Stomach smooth muscle (tissue), 2 donors: ENCODE measurements around the gene CHERP.

Experiments used
- H3K27ac ChIP-seq: one replicate; pipeline ENCODE4 v1.7.0; 2013; ENCODE audit warnings: mild to moderate bottlenecking, low read length, inconsistent platforms
- H3K27me3 ChIP-seq, 2 donors: one replicate each; pipeline ENCODE4 v1.7.0; 2013; ENCODE audit warnings: low read length in 2 of 2; ENCODE audit not compliant: insufficient read depth in 2 of 2, control insufficient read depth in 1 of 2
- H3K36me3 ChIP-seq, 2 donors: one replicate each; pipeline ENCODE4 v1.7.0; 2013; ENCODE audit warnings: low read length in 2 of 2; ENCODE audit not compliant: control insufficient read depth in 2 of 2, insufficient read depth in 2 of 2
- H3K4me1 ChIP-seq: one replicate; pipeline ENCODE4 v1.7.0; 2013; ENCODE audit warnings: low read length; ENCODE audit not compliant: control insufficient read depth, insufficient read depth
- H3K4me3 ChIP-seq, 2 donors: one replicate each; pipeline ENCODE4 v1.7.0; 2013; ENCODE audit warnings: low read length in 2 of 2
- H3K9ac ChIP-seq, 2 donors: one replicate each; pipeline ENCODE4 v1.7.0; 2013; ENCODE audit warnings: low read length in 2 of 2, mild to moderate bottlenecking in 1 of 2
- H3K9me3 ChIP-seq, 2 donors: one replicate each; pipeline ENCODE4 v1.7.0; 2013; ENCODE audit warnings: low read length in 2 of 2; ENCODE audit not compliant: control insufficient read depth in 2 of 2
- donor health status: healthy.
- donor health status: Pancreatic carcinoma.

CHERP gene

DNA sequence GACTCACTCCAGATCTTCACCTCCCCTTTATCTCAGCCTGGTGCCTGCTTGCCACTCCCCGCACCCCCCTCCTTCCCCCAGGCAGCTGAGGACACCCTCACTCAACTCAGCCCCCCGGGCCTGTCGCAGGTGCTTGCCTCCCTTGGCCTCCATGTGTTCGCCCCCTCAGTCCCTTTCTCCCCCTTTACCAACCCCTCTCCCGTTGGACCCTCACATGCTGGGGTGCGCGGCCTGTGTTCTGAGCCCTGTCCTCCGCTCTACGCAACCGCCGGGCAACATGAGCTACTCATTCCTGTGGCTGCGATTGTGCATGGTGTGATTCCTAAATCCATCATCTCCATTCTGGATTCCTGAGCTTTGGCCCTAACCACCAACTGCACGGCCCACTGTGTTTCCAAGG, 5.1 kb downstream of the CHERP start:
- Histone ChIP-seq H3K27ac (no peak overlapping the region), H3K9ac (no peak overlapping the region), H3K36me3 (peaks cover 33 to 37% of the 10 kb centered on the region in 2 donors), H3K4me1 (peaks cover 19% of the 10 kb centered on the region), H3K4me3 (no peak overlapping the region), H3K27me3 (no peaks in the 10 kb centered on the region), H3K9me3 (no peaks in the 10 kb centered on the region)

- no peaks in the 10 kb centered on the region for H3K27me3 ChIP-seq
- H3K9ac ChIP-seq, result no peak overlapping the region
- H3K4me3 ChIP-seq, result no peak overlapping the region
- H3K36me3 ChIP-seq, result peaks cover 43 to 45% of the 10 kb centered on the region in 2 donors
- H3K4me1 ChIP-seq, result peaks cover 13% of the 10 kb centered on the region
- no peak overlapping the region for H3K27ac ChIP-seq
- H3K9me3 ChIP-seq, result no peaks in the 10 kb centered on the region
Measured at GRCh38 chr19:16536130-16536529, 6.1 kb downstream of the CHERP start.

DNA sequence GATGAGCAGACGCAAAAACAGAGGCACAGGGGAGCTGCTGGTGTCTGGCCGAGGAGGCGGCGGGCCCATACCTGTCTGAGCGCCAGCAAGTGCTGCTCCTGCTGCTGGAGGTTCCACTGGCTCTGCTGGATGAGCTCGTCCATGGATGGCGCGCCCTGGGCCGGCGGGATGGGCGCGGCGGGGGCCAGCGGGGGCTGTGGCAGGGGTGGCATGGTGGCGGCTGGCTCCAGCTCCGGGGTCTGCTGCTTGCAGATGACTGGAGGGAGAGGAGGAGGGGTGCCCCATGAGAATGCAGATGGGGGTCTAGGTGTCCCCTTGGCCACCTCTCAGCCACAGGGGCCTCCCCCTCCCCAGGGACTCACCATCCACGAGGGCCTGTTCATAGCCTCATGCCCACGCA, 6.9 kb downstream of the CHERP start:
- peaks cover 7% of the 10 kb centered on the region for H3K4me1 ChIP-seq
- H3K27ac ChIP-seq, result no peak overlapping the region
- peaks cover 47 to 52% of the 10 kb centered on the region in 2 donors for H3K36me3 ChIP-seq
- H3K4me3 ChIP-seq, result no peak overlapping the region
- H3K9me3 ChIP-seq, result no peaks in the 10 kb centered on the region
- no peak overlapping the region for H3K9ac ChIP-seq
- H3K27me3 ChIP-seq, result no peaks in the 10 kb centered on the region

- Histone ChIP-seq H3K4me3 (no peak overlapping the region), H3K9me3 (no peaks in the 10 kb centered on the region), H3K27me3 (no peaks in the 10 kb centered on the region), H3K36me3 (peaks cover 61 to 64% of the 10 kb centered on the region in 2 donors), H3K4me1 (no peaks in the 10 kb centered on the region), H3K9ac (no peak overlapping the region), H3K27ac (no peak overlapping the region)
Measured at GRCh38 chr19:16532440-16533234, 9.6 kb downstream of the CHERP start.

GRCh38 chr19:16531380-16531669, 10.9 kb downstream of the CHERP start:
- Histone ChIP-seq H3K27me3 (no peaks in the 10 kb centered on the region), H3K9ac (no peak overlapping the region), H3K27ac (no peak overlapping the region), H3K36me3 (peaks cover 70 to 72% of the 10 kb centered on the region in 2 donors), H3K9me3 (no peaks in the 10 kb centered on the region), H3K4me1 (no peaks in the 10 kb centered on the region), H3K4me3 (no peak overlapping the region)

GRCh38 chr19:16530540-16531379, 11.5 kb downstream of the CHERP start:
- H3K4me3 ChIP-seq, result no peak overlapping the region
- peaks cover 73 to 74% of the 10 kb centered on the region in 2 donors for H3K36me3 ChIP-seq
- H3K27ac ChIP-seq, result no peak overlapping the region
- H3K9ac ChIP-seq, result no peak overlapping the region
- H3K27me3 ChIP-seq, result no peaks in the 10 kb centered on the region
- H3K4me1 ChIP-seq, result no peaks in the 10 kb centered on the region
- no peaks in the 10 kb centered on the region for H3K9me3 ChIP-seq

- H3K9me3 ChIP-seq, result no peaks in the 10 kb centered on the region
Measured at GRCh38 chr19:16529466-16530144, 12.6 kb downstream of the CHERP start.

GRCh38 chr19:16527971-16528521, 14.2 kb downstream of the CHERP start:
- Histone ChIP-seq H3K27ac (no peak overlapping the region), H3K9me3 (no peaks in the 10 kb centered on the region), H3K4me1 (no peaks in the 10 kb centered on the region), H3K9ac (no peak overlapping the region), H3K36me3 (peaks cover 68 to 72% of the 10 kb centered on the region in 2 donors), H3K4me3 (no peak overlapping the region), H3K27me3 (no peaks in the 10 kb centered on the region)

More at GRCh38 chr19:16529466-16530144, 12.6 kb downstream of the CHERP start:
- Histone ChIP-seq H3K9ac (no peak overlapping the region), H3K36me3 (peaks cover 67 to 72% of the 10 kb centered on the region in 2 donors), H3K4me3 (no peak overlapping the region), H3K4me1 (no peaks in the 10 kb centered on the region), H3K27me3 (no peaks in the 10 kb centered on the region), H3K27ac (no peak overlapping the region)

GRCh38 chr19:16527334-16527935, 14.8 kb downstream of the CHERP start:
- no peak overlapping the region for H3K4me3 ChIP-seq
- H3K4me1 ChIP-seq, result no peaks in the 10 kb centered on the region
- peaks cover 68 to 72% of the 10 kb centered on the region in 2 donors for H3K36me3 ChIP-seq
- H3K27ac ChIP-seq, result no peak overlapping the region
- H3K27me3 ChIP-seq, result no peaks in the 10 kb centered on the region
- no peaks in the 10 kb centered on the region for H3K9me3 ChIP-seq
- H3K9ac ChIP-seq, result no peak overlapping the region

- Histone ChIP-seq H3K9ac (no peak overlapping the region), H3K36me3 (peaks cover 60 to 65% of the 10 kb centered on the region in 2 donors), H3K4me3 (no peak overlapping the region), H3K27ac (no peak overlapping the region), H3K27me3 (no peaks in the 10 kb centered on the region), H3K9me3 (no peaks in the 10 kb centered on the region), H3K4me1 (no peaks in the 10 kb centered on the region)
Measured at GRCh38 chr19:16525751-16526481, 16.3 kb downstream of the CHERP start.
